HepG2 (cell line): Measurements from ENCODE around the gene EIF5A2. TPM values are rescaled to one million over a fixed set of nuclear protein-coding genes. Genes with fewer than 3 reads are reported as not detected.
"Not testable (repeated sequence)": the region's sequence is repeated elsewhere in the genome, so short reads cannot be mapped to it uniquely, and the experiment has no call there.

Experiments
- ATAC-seq: fragments of 200-7000 bp; cut with Tn5 transposase; 3 replicates; pipeline ENCODE4 v1.9.1; 2020; ENCODE audit warnings: mild to moderate bottlenecking, moderate library complexity
- BruUV-seq: library from RNA; stranded (reverse); fragments of 400-500 nt; replicated peaks from 2 replicates; lab custom pipeline; 2021; lab: Mats Ljungman, UMichigan
- CTCF ChIA-PET: fragments of 300-600 bp; formaldehyde crosslinking; extraction: SDS; loops from one replicate; lab custom pipeline; 2021; ENCODE audit warnings: low total read pairs, inconsistent platforms, low intra/inter-chr PET ratio; lab: Yijun Ruan, JAX
- POLR2A ChIA-PET: fragments of 350-600 bp; sonication (Branson Sonifier 250); formaldehyde crosslinking; loops from one replicate; lab custom pipeline; 2020; ENCODE audit warnings: antibody characterized with exemption, inconsistent platforms; lab: Yijun Ruan, JAX
- DNase-seq: peaks from one replicate; pipeline ENCODE4 v3.0.0-alpha.2; 2015; ENCODE audit warnings: low spot score
- FAIRE-seq: peaks from 3 replicates; lab custom pipeline; 2011; peaks lifted over from hg19 to GRCh38; lab: Jason Lieb, UNC
- H2AFZ ChIP-seq: one replicate; pipeline ENCODE4 v1.6.1; 2011; ENCODE audit warnings: low read length, inconsistent platforms
- H3K27ac ChIP-seq: fragments of 300-600 bp; 3 replicates; pipeline ENCODE4 v1.8.0; 2011; ENCODE audit warnings: mixed run types, mild to moderate bottlenecking, mixed read lengths, low read length, inconsistent platforms; ENCODE audit not compliant: insufficient read depth; ENCODE audit errors: extremely low read length
- H3K27me3 ChIP-seq, 2 experiments: fragments of 200-600 bp in 1 of 2; 2 replicates in 1 of 2; 3 replicates in 1 of 2; pipeline versions ENCODE4 v1.6.0 to v1.8.0; 2011; ENCODE audit warnings: low read length in 2 of 2, mild to moderate bottlenecking in 2 of 2, moderate library complexity in 2 of 2, inconsistent platforms in 1 of 2; ENCODE audit not compliant: insufficient read depth in 2 of 2, control insufficient read depth in 1 of 2
- H3K36me3 ChIP-seq, 2 experiments: fragments of 200-600 bp in 1 of 2; replicated peaks in 1 of 2; 2 replicates in 1 of 2; 3 replicates in 1 of 2; pipeline versions ENCODE4 v1.5.1 to v1.8.0; 2011; ENCODE audit warnings: low read length in 2 of 2, inconsistent platforms in 1 of 2; ENCODE audit not compliant: insufficient read depth in 2 of 2, control insufficient read depth in 1 of 2
- H3K4me1 ChIP-seq: 2 replicates; pipeline ENCODE4 v1.5.1; 2012; ENCODE audit warnings: low read length, inconsistent platforms; ENCODE audit not compliant: insufficient read depth
- H3K4me2 ChIP-seq: 2 replicates; pipeline ENCODE4 v1.6.0; 2011; ENCODE audit warnings: low read depth, low read length, inconsistent platforms
- H3K4me3 ChIP-seq, 3 experiments: fragments of 200-600 bp in 1 of 3; sonication (generic), shearing (Covaris generic) in 1 of 3; replicated peaks in 1 of 3; 2 replicates each; pipeline ENCODE4 v1.5.1; 2011 to 2016; ENCODE audit warnings: low read length in 3 of 3, inconsistent platforms in 2 of 3, low read depth in 2 of 3, mild to moderate bottlenecking in 2 of 3, control low read depth in 1 of 3, mixed read lengths in 1 of 3; ENCODE audit not compliant: insufficient read depth in 1 of 3
- H3K79me2 ChIP-seq: one replicate; pipeline ENCODE4 v1.6.1; 2011; ENCODE audit warnings: low read length, inconsistent platforms; ENCODE audit not compliant: insufficient read depth
- H3K9ac ChIP-seq: 2 replicates; pipeline ENCODE4 v1.6.0; 2011; ENCODE audit warnings: mild to moderate bottlenecking, low read depth, low read length, inconsistent platforms; ENCODE audit not compliant: insufficient read depth
- H3K9me3 ChIP-seq: 2 replicates; pipeline ENCODE4 v1.5.1; 2012; ENCODE audit warnings: mild to moderate bottlenecking, low read length
- H4K20me1 ChIP-seq: 2 replicates; pipeline ENCODE4 v1.6.0; 2011; ENCODE audit warnings: inconsistent platforms, mild to moderate bottlenecking, low read length, moderate library complexity; ENCODE audit not compliant: insufficient read depth
- GABPB1 ChIP-seq: IDR thresholded peaks from 2 replicates; pipeline ENCODE4 v1.6.1; 2016; ENCODE audit warnings: mild to moderate bottlenecking, missing genetic modification reagents, moderate library complexity, missing compliant biosample characterization
- HOXA3 ChIP-seq: sonication (generic); formaldehyde crosslinking; IDR thresholded peaks from 2 replicates; pipeline ENCODE4 v1.5.0; 2020; ENCODE audit warnings: missing genetic modification reagents
- HOXA9 ChIP-seq: sonication (generic); formaldehyde crosslinking; IDR thresholded peaks from 2 replicates; pipeline ENCODE4 v1.8.1; 2022; ENCODE audit warnings: missing genetic modification reagents, mild to moderate bottlenecking, moderate library complexity, borderline replicate concordance
- MAZ ChIP-seq, 2 experiments: sonication (generic) in 1 of 2; formaldehyde crosslinking in 1 of 2; IDR thresholded peaks; 2 replicates each; pipeline versions ENCODE4 v1.5.0 to v1.6.1; 2012 to 2020; ENCODE audit warnings: low read depth in 2 of 2, mild to moderate bottlenecking in 2 of 2, borderline replicate concordance in 1 of 2, improper control_type of control experiment in 1 of 2, low read length in 1 of 2, missing genetic modification reagents in 1 of 2, moderate library complexity in 1 of 2
- PHF8 ChIP-seq: sonication (generic); formaldehyde crosslinking; IDR thresholded peaks from 2 replicates; pipeline ENCODE4 v1.5.0; 2020; ENCODE audit warnings: missing genetic modification reagents
- POLR2G ChIP-seq: fragments of 200-400 bp; formaldehyde crosslinking; IDR thresholded peaks from 2 replicates; pipeline ENCODE4 v1.6.1; 2018; ENCODE audit warnings: mild to moderate bottlenecking, low read depth, low read length, moderate library complexity
- RBM22 ChIP-seq: fragments of 200-400 bp; formaldehyde crosslinking; optimal IDR thresholded peaks from 2 replicates; pipeline ENCODE3; 2017; ENCODE audit warnings: mild to moderate bottlenecking, low read length, moderate library complexity
- SALL1 ChIP-seq: sonication (generic); formaldehyde crosslinking; IDR thresholded peaks from 2 replicates; pipeline ENCODE4 v1.8.0; 2022; ENCODE audit warnings: mild to moderate bottlenecking, missing genetic modification reagents
- ZBTB33 ChIP-seq: sonication (generic); formaldehyde crosslinking; IDR thresholded peaks from 2 replicates; pipeline ENCODE4 v1.4.0; 2020; ENCODE audit warnings: missing genetic modification reagents
- ZNF292 ChIP-seq: sonication (generic); formaldehyde crosslinking; IDR thresholded peaks from 2 replicates; pipeline ENCODE4 v1.8.1; 2022; ENCODE audit warnings: mild to moderate bottlenecking, low read depth, missing genetic modification reagents, borderline replicate concordance
- ZNF709 ChIP-seq: sonication (generic); formaldehyde crosslinking; IDR thresholded peaks from 2 replicates; pipeline ENCODE4 v1.5.0; 2020; ENCODE audit warnings: mild to moderate bottlenecking, missing genetic modification reagents
- WGBS: methylation state at CpG from one replicate; pipeline ENCODE4 v1.1.6; 2017; ENCODE audit warnings: low lambda C conversion rate; 5-methylcytosine and 5-hydroxymethylcytosine counted together
- in situ Hi-C: cut with HindIII; loops from 2 replicates; pipeline ENCODE4 v1.10.0; 2017; ENCODE audit warnings: low pct_unique_long_range_greater_than_20kb; ENCODE audit not compliant: extremely low pct_ligation_motif_present
- intact Hi-C: fragments of 100-400 bp; cut with micrococcal nuclease; formaldehyde crosslinking; loops from one replicate; pipeline ENCODE4 v1.10.0; 2022; ENCODE audit not compliant: unreplicated experiment
- polyA plus RNA-seq, 8 experiments: library from polyadenylated mRNA; depleted of rRNA in 3 of 8; stranded (reverse) in 7 of 8; unstranded in 1 of 8; fragments of >200 nt; fragmentation: Illumina TruSeq in 4 of 8; extraction: Trizol in 4 of 8; gene quantifications; 2 replicates each; pipeline versions ENCODE4 v1.2.1 to v1.2.3, GENCODE V29; 2011 to 2016; ENCODE audit warnings: low read depth in 4 of 8, missing spikeins in 1 of 8, mixed read lengths in 1 of 8; ENCODE audit not compliant: insufficient read depth in 1 of 8
- total RNA-seq, 5 experiments: library from RNA; depleted of rRNA; stranded (reverse); fragments of >200 nt; fragmentation: Illumina TruSeq; extraction: Trizol; gene quantifications; 2 replicates each; pipeline ENCODE4 v1.2.3, GENCODE V29; 2016; ENCODE audit warnings: low read depth in 1 of 5
- TF ChIP-seq, protein P1 (sequence below): sonication (generic); formaldehyde crosslinking; IDR thresholded peaks from 2 replicates; pipeline ENCODE4 v1.5.1; 2020; ENCODE audit warnings: missing genetic modification reagents, mild to moderate bottlenecking, borderline replicate concordance

EIF5A2 gene
- total and polyA plus RNA-seq, 2 of the 13 experiments (the other 11 are each of a cell fraction or from before 2014, with no cell fraction given), result 3.5 to 9.4 TPM

DNA sequence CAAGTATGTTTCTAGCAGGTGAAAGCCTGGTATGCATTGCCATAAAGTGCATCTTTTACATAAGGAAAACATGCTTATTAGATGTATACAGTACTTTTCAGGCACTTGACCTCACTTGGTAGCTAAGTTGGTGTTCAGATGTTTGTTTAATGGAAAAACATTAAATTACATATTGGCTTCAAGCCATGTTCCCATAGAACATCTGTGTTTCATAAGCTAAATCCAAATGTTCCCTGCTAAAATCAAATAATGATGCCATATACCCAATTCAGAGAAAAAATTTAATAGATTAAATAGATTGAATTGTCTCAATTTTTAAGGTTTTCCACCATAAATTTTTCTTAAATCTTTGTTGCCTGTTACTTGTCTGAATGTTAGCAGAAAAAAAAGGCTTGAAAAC, 19.3 kb downstream of the EIF5A2 start:
- Histone ChIP-seq H3K4me1 (no peaks in the 10 kb centered on the region), H3K36me3 (no peaks in the 10 kb centered on the region), H2AFZ (no peak overlapping the region), H3K27me3 (no peaks in the 10 kb centered on the region), H4K20me1 (no peaks in the 10 kb centered on the region), H3K4me3 (no peak overlapping the region), H3K4me2 (no peak overlapping the region), H3K9me3 (no peaks in the 10 kb centered on the region), H3K27ac (no peak overlapping the region), H3K79me2 (no peaks in the 10 kb centered on the region), H3K9ac (no peak overlapping the region)
- intact Hi-C loops, result no loop called here
- in situ Hi-C loops, result no loop called here
- DNase-seq (no peak), ATAC-seq (no peak), FAIRE-seq (no peak)
- CTCF ChIA-PET, result no interaction called here
- no peak for TF ChIP-seq RBM22
- no peak for TF ChIP-seq ZNF709
- TF ChIP-seq, protein P1, sequence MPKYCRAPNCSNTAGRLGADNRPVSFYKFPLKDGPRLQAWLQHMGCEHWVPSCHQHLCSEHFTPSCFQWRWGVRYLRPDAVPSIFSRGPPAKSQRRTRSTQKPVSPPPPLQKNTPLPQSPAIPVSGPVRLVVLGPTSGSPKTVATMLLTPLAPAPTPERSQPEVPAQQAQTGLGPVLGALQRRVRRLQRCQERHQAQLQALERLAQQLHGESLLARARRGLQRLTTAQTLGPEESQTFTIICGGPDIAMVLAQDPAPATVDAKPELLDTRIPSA, result no peak
- POLR2A ChIA-PET, result no interaction called here
- BruUV-seq, result no TSS peak

DNA sequence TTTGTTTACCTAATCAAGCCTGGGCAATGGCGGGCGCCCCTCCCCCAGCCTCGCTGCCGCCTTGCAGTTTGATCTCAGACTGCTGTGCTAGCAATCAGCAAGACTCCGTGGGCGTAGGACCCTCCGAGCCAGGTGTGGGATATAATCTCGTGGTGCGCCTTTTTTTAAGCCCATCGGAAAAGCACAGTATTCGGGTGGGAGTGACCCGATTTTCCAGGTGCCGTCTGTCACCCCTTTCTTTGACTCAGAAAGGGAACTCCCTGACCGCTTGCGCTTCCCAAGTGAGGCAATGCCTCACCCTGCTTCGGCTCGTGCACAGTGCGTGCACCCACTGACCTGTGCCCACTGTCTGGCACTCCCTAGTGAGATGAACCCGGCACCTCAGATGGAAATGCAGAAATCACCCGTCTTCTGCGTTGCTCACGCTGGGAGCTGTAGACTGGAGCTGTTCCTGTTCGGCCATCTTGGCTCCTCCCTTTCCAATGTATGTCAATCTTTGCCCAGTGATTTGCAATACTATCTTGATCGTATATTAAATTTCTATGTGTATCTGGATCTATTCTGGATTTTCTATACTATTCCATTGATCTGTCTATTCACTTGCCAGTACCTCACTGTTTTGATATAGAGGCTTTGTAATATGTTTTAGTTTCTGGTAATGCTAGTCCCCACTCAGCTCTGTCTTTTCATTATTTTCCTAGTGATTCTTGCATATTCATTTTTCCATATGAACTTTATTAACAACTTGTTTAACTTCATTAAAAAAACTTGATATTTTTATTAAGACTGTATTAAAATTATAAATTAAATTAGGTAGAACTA, 24.1 kb downstream of the EIF5A2 start:
- FAIRE-seq; in situ Hi-C loops; H3K79me2 ChIP-seq; H3K27me3 ChIP-seq; CTCF ChIA-PET; H3K9me3 ChIP-seq; H3K27ac ChIP-seq; H3K36me3 ChIP-seq; H4K20me1 ChIP-seq; intact Hi-C loops; H3K4me1 ChIP-seq; DNase-seq; TF ChIP-seq MAZ (IDR thresholded peaks at IDR 0.05; ENCODE audit: borderline replicate concordance, low read depth, low read length): not testable (repeated sequence)
- ATAC-seq, result peak; percentile 38; the same call in 2 of the 3 replicates
- H2AFZ ChIP-seq, result peak overlapping the region; percentile 5
- POLR2A ChIA-PET, result interaction anchor here (0.9 to 3.7 kb wide), 2 partner anchors 15 to 24 kb away, joined by 3 to 27 read pairs; partner anchors contain the start of genes EIF5A2 and RPL22L1
- H3K4me3 ChIP-seq, result peak overlapping the region; percentile 42 to 52 (median 48)
- H3K9ac ChIP-seq, result peak overlapping the region; percentile 3; the same call in 1 of the 2 replicates
- H3K4me2 ChIP-seq, result peak overlapping the region; percentile 49
- BruUV-seq, result TSS peak; percentile 63
- WGBS, result 30% methylated on average over 7 of the region's 24 CpGs
- TF ChIP-seq SALL1 (CRISPR knock-in tag), result 0 out of 2 replicates have a peak, but pooled peaks have one; percentile 19
- 0 out of 2 replicates have a peak, but pooled peaks have one; percentile 44 for TF ChIP-seq POLR2G
- TF ChIP-seq GABPB1, result 0 out of 2 replicates have a peak, but pooled peaks have one; percentile 13
- TF ChIP-seq PHF8 (CRISPR knock-in tag), result peak; percentile 50
- TF ChIP-seq ZNF292, result peak; percentile 22; the same call in 1 of the 2 replicates
- peak; percentile 76; the same call in 1 of the 2 replicates for TF ChIP-seq ZBTB33
- peak; percentile 43; the same call in 1 of the 2 replicates for TF ChIP-seq HOXA3 (CRISPR knock-in tag)
- 0 out of 2 replicates have a peak, but pooled peaks have one; percentile 30 for TF ChIP-seq HOXA9 (CRISPR knock-in tag)
- TF ChIP-seq MAZ (CRISPR knock-in tag; IDR thresholded peaks at IDR 0.05; ENCODE audit: low read depth), result peak; percentile 13; the same call in 1 of the 2 replicates
